Muscle layer of duodenum (tissue), 2 donors: ENCODE measurements around the gene FSTL4.
"Not testable (repeated sequence)": the region's sequence is repeated elsewhere in the genome, so short reads cannot be mapped to it uniquely, and the experiment has no call there.

Experiments used
- H3K27ac ChIP-seq: one replicate; pipeline ENCODE4 v1.7.0; 2013; ENCODE audit warnings: mild to moderate bottlenecking, low read length
- H3K27me3 ChIP-seq: one replicate; pipeline ENCODE4 v1.7.0; 2013; ENCODE audit warnings: low read depth, mild to moderate bottlenecking, control low read depth, low read length
- H3K36me3 ChIP-seq, 2 donors: one replicate each; pipeline ENCODE4 v1.7.0; 2013; ENCODE audit warnings: low read length in 2 of 2, control low read depth in 1 of 2, mild to moderate bottlenecking in 1 of 2; ENCODE audit not compliant: insufficient read depth in 2 of 2, control insufficient read depth in 1 of 2
- H3K4me1 ChIP-seq, 2 donors: one replicate each; pipeline ENCODE4 v1.7.0; 2013; ENCODE audit warnings: low read length in 2 of 2, mild to moderate bottlenecking in 2 of 2, control low read depth in 1 of 2, moderate library complexity in 1 of 2; ENCODE audit not compliant: insufficient read depth in 2 of 2, control insufficient read depth in 1 of 2
- H3K4me3 ChIP-seq, 2 donors: one replicate each; pipeline ENCODE4 v1.7.0; 2013; ENCODE audit warnings: low read length in 2 of 2, low read depth in 1 of 2, mild to moderate bottlenecking in 1 of 2
- H3K9me3 ChIP-seq, 2 donors: one replicate each; pipeline ENCODE4 v1.7.0; 2013; ENCODE audit warnings: low read length in 2 of 2, control low read depth in 1 of 2, mild to moderate bottlenecking in 1 of 2; ENCODE audit not compliant: control insufficient read depth in 1 of 2
- donor health status: healthy.

FSTL4 gene

GRCh38 chr5:133170756-133171387 is 441.5 kb downstream of the FSTL4 start:
- H3K4me1 ChIP-seq, H3K4me3 ChIP-seq, H3K9me3 ChIP-seq, H3K36me3 ChIP-seq, H3K27me3 ChIP-seq, H3K27ac ChIP-seq: not testable (repeated sequence)

GRCh38 chr5:133164759-133165158 is 447.6 kb downstream of the FSTL4 start:
- no peaks in the 10 kb centered on the region for H3K36me3 ChIP-seq
- no peaks in the 10 kb centered on the region for H3K9me3 ChIP-seq
- no peaks in the 10 kb centered on the region for H3K27me3 ChIP-seq
- no peak overlapping the region for H3K4me3 ChIP-seq
- no peaks in the 10 kb centered on the region for H3K4me1 ChIP-seq
- H3K27ac ChIP-seq, result no peak overlapping the region

- H3K4me3 ChIP-seq, result no peak overlapping the region
- no peak overlapping the region for H3K27ac ChIP-seq
Observed at GRCh38 chr5:133163839-133164238, 448.5 kb downstream of the FSTL4 start.

GRCh38 chr5:133159543-133159942 is 452.8 kb downstream of the FSTL4 start:
- Histone ChIP-seq H3K4me3 (no peak overlapping the region), H3K27ac (no peak overlapping the region), H3K4me1 (no peaks in the 10 kb centered on the region), H3K9me3 (no peaks in the 10 kb centered on the region), H3K27me3 (no peaks in the 10 kb centered on the region), H3K36me3 (no peaks in the 10 kb centered on the region)

More at GRCh38 chr5:133163839-133164238, 448.5 kb downstream of the FSTL4 start:
- Histone ChIP-seq H3K9me3 (no peaks in the 10 kb centered on the region), H3K36me3 (no peaks in the 10 kb centered on the region), H3K27me3 (no peaks in the 10 kb centered on the region), H3K4me1 (no peaks in the 10 kb centered on the region)

GRCh38 chr5:133155326-133155969 is 456.9 kb downstream of the FSTL4 start:
- Histone ChIP-seq H3K4me3 (no peak overlapping the region), H3K4me1 (no peaks in the 10 kb centered on the region), H3K9me3 (no peaks in the 10 kb centered on the region), H3K27me3 (no peaks in the 10 kb centered on the region), H3K27ac (no peak overlapping the region), H3K36me3 (no peaks in the 10 kb centered on the region)

- Histone ChIP-seq H3K9me3 (no peaks in the 10 kb centered on the region), H3K36me3 (no peaks in the 10 kb centered on the region), H3K27me3 (no peaks in the 10 kb centered on the region), H3K27ac (no peak overlapping the region), H3K4me3 (no peak overlapping the region), H3K4me1 (no peaks in the 10 kb centered on the region)
Observed at GRCh38 chr5:133154274-133155075, 457.9 kb downstream of the FSTL4 start.

GRCh38 chr5:133150909-133151544 is 461.3 kb downstream of the FSTL4 start:
- no peaks in the 10 kb centered on the region for H3K9me3 ChIP-seq
- no peak overlapping the region for H3K27ac ChIP-seq
- H3K36me3 ChIP-seq, result no peaks in the 10 kb centered on the region
- H3K4me1 ChIP-seq, result no peaks in the 10 kb centered on the region
- H3K4me3 ChIP-seq, result no peak overlapping the region
- H3K27me3 ChIP-seq, result no peaks in the 10 kb centered on the region

- Histone ChIP-seq H3K9me3 (no peaks in the 10 kb centered on the region), H3K4me3 (no peak overlapping the region), H3K4me1 (no peaks in the 10 kb centered on the region), H3K36me3 (no peaks in the 10 kb centered on the region), H3K27me3 (no peaks in the 10 kb centered on the region), H3K27ac (no peak overlapping the region)
Observed at GRCh38 chr5:133149345-133149744, 463.0 kb downstream of the FSTL4 start.

GRCh38 chr5:133147815-133148567 is 464.4 kb downstream of the FSTL4 start:
- Histone ChIP-seq H3K9me3 (no peaks in the 10 kb centered on the region), H3K27me3 (no peaks in the 10 kb centered on the region), H3K36me3 (no peaks in the 10 kb centered on the region), H3K27ac (no peak overlapping the region), H3K4me3 (no peak overlapping the region), H3K4me1 (no peaks in the 10 kb centered on the region)

- Histone ChIP-seq H3K27ac (no peak overlapping the region), H3K4me3 (no peak overlapping the region), H3K36me3 (no peaks in the 10 kb centered on the region)
Observed at GRCh38 chr5:133147411-133147810, 464.9 kb downstream of the FSTL4 start.

More at GRCh38 chr5:133147411-133147810, 464.9 kb downstream of the FSTL4 start:
- H3K27me3 ChIP-seq, result no peaks in the 10 kb centered on the region
- H3K9me3 ChIP-seq, result no peaks in the 10 kb centered on the region
- no peaks in the 10 kb centered on the region for H3K4me1 ChIP-seq
